GM19351 (cell line): ENCODE measurements around the gene FRRS1.
"Not testable (repeated sequence)": the region's sequence is repeated elsewhere in the genome, so short reads cannot be mapped to it uniquely, and the experiment has no call there.

ENCODE experiments used
- ATAC-seq: cut with Tn5 transposase; IDR thresholded peaks from one replicate; pipeline ENCODE4 v1.9.1; 2021; ENCODE audit warnings: mild to moderate bottlenecking, moderate library complexity; ENCODE audit not compliant: unreplicated experiment

The FRRS1 gene

GRCh38 chr1:99768524-99769245, 2.2 kb upstream of the FRRS1 start:
- no peak for ATAC-seq

DNA sequence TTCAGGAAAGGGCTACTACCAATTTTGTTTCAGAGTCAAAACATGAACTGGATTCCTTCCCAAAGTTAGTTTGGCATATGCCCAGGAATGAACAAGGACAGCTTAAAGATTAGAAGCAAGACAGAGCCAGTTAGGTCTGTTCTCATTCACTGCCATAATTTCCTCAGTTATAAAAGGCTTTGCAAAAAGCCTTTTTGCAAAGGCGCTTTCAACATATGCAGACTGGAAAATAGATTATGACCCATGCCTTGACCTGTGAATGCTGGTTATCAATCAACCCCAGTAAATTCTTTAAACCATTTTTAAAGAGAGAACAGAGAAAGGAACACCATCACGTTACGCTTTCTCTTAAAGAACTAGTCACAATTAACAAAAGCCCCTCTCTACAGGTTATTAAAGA, 1.7 kb upstream of the FRRS1 start:
- ATAC-seq: no peak

DNA sequence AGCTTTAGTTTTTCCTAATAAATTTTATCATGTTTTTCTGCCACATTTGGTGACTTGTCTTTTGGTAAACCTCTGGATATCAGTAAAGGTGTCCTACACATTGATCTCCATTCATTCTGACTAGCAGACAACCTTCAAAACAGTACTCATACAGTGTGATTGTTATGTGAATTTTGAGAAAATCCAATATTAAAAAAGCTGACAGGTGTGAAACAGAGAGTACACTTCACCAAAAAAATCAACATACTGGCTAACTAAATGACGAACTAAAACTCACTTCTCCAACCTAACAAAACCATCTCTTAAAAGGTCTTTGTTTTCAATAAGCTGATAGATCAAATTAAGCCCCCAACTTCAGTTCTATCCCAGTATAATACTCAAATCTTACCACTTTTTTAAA, 1.5 kb downstream of the FRRS1 start:
- ATAC-seq: no peak

DNA sequence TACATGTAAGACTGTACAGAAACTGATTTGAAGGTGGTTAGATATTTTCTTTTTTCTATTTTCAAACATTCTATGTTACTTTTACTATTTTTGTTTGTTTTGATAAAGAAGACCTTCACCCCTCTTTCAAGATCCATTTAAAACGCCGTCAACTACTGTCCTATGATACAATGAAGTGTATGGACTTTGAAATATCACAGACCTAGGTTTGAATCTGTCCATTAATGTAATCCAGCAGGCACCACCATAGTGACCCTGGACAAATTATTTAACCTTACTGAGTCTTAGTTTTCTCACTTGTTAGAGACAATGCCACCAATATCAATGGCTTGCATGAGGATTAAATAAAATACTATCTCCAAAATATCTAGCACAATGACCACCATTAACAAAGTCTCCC, 2.0 kb downstream of the FRRS1 start:
- ATAC-seq: no peak

GRCh38 chr1:99763956-99764355, 2.5 kb downstream of the FRRS1 start:
- no peak for ATAC-seq

GRCh38 chr1:99761774-99762173, 4.7 kb downstream of the FRRS1 start:
- no peak for ATAC-seq

DNA sequence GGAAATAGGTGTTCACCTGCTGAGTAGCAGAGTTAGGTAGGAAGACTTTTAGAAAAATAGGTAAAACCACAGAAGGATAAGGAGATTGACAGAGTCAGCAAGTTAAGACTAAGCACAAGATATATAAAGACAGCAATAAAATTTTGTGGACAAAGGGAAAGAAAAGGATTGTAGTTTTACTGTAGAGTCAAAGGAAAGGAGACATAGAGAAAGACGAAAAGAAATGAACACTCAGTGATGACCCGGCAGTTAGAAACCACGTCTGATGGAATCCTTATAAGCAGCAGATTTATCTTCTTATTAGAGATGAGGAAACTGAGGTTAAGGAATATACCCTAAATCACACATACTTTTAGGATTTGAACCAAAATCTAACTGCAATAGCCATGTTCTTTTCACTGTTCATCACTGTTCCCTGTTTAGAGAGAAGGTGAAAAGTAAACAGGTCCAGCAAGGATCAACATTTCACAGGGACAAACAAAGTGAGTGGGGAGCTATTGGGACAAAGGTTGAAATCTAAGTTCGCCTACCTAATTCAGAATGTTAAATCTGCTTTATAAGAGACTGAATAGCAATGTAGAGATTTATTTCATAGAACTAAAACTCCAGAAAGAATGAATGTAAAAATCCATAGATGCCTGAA, 6.8 kb downstream of the FRRS1 start:
- no peak for ATAC-seq

- not testable (repeated sequence) for ATAC-seq
Observed at GRCh38 chr1:99758686-99759517, 7.5 kb downstream of the FRRS1 start.

DNA sequence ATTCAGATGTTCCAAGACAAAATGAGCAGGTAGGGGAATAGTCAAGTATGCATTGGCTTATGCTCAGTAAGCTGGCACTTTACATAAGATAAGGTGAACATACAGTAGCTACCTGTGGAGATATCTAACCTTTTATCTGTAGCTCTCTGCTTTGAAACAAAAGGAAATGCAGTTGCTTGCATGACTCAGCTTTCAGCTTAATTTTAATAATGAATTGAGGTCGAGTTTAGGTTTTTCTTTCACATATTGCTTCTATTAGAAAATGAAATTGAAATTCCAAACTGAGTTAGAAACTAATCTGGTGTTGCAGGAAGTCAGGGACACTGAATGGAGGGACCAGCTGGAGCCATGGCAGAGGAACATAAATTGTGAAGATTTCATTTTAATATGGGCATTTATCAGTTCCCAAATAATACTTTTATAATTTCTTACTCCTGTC, 8.3 kb downstream of the FRRS1 start:
- ATAC-seq: peak; percentile 71

GRCh38 chr1:99756598-99756997, 9.8 kb downstream of the FRRS1 start:
- no peak for ATAC-seq

DNA sequence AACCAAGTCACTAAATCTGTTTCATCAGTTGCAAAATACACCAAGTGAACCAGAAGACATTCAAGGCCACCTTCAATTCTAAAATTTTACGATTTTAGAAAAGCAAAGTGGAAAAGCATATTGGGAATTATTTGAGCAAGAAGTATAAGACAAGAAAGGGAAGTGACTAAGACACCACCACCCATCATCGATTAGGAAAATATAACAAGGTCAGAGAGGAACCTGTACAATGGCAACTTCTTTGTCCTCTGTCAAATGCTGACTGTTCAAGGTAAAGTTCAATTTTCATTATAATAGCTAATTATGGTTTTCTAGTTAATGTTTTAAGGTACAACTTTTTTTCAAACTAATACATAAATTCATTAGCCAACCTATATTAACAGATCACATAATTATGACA, 10.8 kb downstream of the FRRS1 start:
- no peak for ATAC-seq

GRCh38 chr1:99754697-99755096, 11.7 kb downstream of the FRRS1 start:
- no peak for ATAC-seq

DNA sequence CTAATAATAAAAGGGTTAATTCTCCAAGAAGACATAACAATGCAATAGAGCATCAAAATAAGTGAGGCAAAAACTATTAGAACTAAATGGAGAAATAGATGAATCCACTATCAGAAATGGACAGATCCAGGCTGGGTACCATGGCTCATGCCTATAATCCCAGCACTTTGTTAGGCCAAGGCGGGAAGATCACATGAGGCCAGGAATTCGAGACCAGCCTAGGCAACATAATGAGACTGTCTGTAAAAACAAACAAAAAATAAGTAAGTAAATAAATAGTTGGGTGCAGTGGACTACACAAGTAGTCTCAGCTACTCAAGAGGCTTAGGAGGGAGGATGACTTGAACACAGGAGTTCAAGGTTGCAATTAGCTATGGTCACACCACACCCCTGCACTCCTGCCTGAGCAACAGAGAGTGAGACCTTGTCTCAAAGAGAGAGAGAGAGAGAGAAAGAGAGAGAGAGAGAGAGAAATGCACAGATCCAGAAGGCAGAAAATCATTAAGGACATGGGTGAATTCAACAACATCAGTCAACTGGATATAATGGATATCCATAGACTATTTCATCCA, 12.3 kb downstream of the FRRS1 start:
- ATAC-seq: no peak

DNA sequence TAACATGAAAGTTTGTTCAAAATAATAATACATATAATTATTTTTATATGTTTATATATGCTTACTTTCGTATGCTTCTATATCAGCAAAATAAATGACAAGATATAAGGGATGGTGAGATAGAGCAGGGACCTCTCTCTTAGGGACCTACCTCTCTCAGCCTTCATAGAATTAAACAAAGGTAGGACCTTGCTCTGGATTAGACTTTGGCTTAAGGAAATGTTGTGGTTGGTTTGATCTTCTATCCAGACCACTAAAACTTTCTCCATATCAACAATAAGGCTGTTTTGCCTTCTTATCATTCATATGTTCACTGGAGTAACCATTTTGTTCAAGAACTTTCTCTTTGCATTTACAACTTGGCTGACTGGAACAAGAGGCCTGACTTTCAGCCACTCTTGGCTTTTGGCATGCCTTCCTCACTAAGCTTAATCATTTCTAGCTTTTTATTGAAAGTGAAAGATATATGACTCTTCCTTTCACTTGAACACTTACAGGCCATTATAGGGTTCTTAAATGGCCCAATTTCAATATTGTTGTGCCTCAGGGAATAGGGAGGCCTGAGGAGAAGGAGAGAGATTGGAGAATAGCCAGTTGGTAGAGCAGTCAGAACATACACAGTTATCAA, 14.4 kb downstream of the FRRS1 start:
- ATAC-seq: peak; percentile 76

DNA sequence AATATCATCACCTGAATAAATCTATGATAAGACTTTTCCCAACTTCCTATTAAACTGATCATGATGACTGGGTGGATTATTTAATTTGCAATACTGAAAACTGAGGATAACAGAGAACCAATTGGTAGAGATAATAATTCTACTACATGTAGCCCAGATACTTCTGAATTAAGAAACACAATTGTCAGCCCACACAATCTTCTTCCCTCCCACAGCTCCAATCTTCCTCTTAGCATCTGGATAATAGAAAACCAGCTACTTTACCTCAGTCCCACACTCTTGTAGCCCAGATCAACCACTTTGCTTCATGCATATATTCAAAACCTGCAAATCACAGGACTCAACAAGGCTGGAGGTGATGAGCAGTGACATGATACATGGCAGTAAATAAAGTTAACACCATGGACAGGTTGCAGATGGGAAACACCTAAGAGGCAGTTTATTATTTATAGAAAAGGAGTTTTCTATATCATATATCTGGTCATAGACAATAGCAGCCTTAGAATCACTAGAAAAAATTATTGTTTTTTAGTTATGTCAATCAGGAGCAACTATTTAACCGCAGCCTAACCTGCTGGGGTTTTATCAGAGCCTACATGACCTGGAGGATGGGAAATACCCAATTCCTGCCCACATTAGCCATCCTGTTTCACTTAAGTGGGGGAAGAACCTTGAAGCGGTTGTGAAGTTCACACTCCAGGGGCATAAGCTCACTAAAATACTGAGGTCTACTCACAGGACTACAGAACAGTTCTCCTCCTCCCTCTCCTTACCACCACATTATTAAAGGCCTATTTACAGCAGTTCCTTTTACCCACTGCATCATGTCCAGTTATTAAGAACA, 16.7 kb downstream of the FRRS1 start:
- peak; percentile 77 for ATAC-seq

- ATAC-seq: no peak
Observed at GRCh38 chr1:99748419-99748818, 18.0 kb downstream of the FRRS1 start.

GRCh38 chr1:99745684-99746083, 20.8 kb downstream of the FRRS1 start:
- no peak for ATAC-seq

GRCh38 chr1:99745061-99745460, 21.4 kb downstream of the FRRS1 start:
- no peak for ATAC-seq

DNA sequence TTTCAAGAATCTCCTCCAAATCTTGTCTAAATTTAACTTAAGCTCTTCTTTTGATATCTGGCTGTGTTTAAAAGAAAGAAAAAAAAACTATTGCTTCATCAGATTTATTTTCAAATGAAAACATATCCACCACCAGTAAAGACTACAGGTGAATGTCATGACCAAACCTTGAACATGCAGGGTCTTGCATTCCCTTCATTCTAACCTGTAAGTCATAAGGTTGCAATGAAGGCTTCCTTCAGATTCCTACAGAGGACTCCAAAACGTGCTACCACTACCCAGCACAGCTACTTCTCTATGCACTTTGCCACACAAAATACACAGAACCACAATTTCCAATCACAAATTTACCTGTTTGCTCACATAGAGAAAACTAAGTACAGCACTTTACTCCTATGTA, 26.3 kb downstream of the FRRS1 start:
- ATAC-seq: no peak

DNA sequence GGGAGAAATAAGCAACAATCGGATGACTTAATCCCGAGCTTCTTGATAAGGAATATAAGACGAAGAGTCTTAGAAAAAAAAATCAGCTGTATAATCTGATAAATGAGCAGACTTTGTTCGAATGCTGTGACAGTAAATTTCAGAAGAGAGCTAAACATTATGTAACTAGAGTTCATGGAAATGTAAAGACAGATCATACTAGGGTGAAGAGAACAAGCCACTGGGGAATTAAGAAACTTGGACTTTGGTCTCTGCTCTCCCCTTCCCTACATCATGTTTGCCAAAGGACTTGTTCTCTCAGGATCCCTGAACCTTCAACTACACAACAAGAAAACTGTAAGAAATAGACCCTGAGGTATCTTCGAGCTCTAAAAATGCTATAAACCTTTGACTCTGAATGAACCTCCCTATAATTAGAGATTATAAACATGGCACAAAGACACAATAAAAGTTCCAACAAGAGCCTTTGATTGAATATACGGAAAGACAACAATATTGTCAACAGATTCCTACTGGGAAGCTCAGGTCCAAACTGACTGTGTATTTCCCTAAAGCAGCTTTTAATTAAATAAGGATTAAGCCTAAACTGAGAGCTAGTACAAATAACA, 27.5 kb downstream of the FRRS1 start:
- no peak for ATAC-seq
